Measurements from ENCODE around the gene TNIK.

The TNIK gene

GRCh38 chr3:171177553-171177952, 282.7 kb downstream of the TNIK start:
- H3K9me3 ChIP-seq = no peaks in the 10 kb centered on the region
- no peak overlapping the region for H3K27ac ChIP-seq
- no peak overlapping the region for H3K4me3 ChIP-seq
- intact Hi-C loops (cut with DNase I; ENCODE audit: low total_unique reads) = no loop called here
- H3K36me3 ChIP-seq = no peaks in the 10 kb centered on the region
- no peaks in the 10 kb centered on the region for H3K27me3 ChIP-seq
- no peak for DNase-seq
- TF ChIP-seq CTCF (IDR thresholded peaks at IDR 0.05) = no peak
- peaks cover 0 to 21% (median 8%) of the 10 kb centered on the region in 4 donors for H3K4me1 ChIP-seq

- no peak for TF ChIP-seq CTCF (IDR thresholded peaks at IDR 0.05)
- Histone ChIP-seq H3K36me3 (no peaks in the 10 kb centered on the region), H3K4me1 (peaks cover 0 to 21% (median 8%) of the 10 kb centered on the region in 4 donors), H3K4me3 (no peak overlapping the region), H3K27ac (peak overlapping the region in 1 of 2 donors; percentile 52), H3K9me3 (no peaks in the 10 kb centered on the region), H3K27me3 (no peaks in the 10 kb centered on the region)
- DNase-seq = no peak
- intact Hi-C loops (cut with DNase I; ENCODE audit: low total_unique reads) = no loop called here
Observed at GRCh38 chr3:171177056-171177455, 283.1 kb downstream of the TNIK start.

GRCh38 chr3:171176244-171176933, 283.8 kb downstream of the TNIK start:
- Histone ChIP-seq H3K4me3 (peak overlapping the region; percentile 37 to 38), H3K4me1 (peaks cover 0 to 21% (median 8%) of the 10 kb centered on the region in 4 donors), H3K9me3 (no peaks in the 10 kb centered on the region), H3K27me3 (no peaks in the 10 kb centered on the region), H3K27ac (peak overlapping the region; percentile 51 to 52), H3K36me3 (no peaks in the 10 kb centered on the region)
- no peak for TF ChIP-seq CTCF (IDR thresholded peaks at IDR 0.05)
- DNase-seq = no peak
- intact Hi-C loops (cut with DNase I; ENCODE audit: low total_unique reads) = no loop called here

GRCh38 chr3:171175741-171176234, 284.4 kb downstream of the TNIK start:
- Histone ChIP-seq H3K4me3 (peak overlapping the region; percentile 37 to 38), H3K27me3 (no peaks in the 10 kb centered on the region), H3K9me3 (no peaks in the 10 kb centered on the region), H3K27ac (peak overlapping the region; percentile 51 to 52), H3K36me3 (no peaks in the 10 kb centered on the region), H3K4me1 (peaks cover 0 to 21% (median 8%) of the 10 kb centered on the region in 4 donors)
- no peak for DNase-seq
- TF ChIP-seq CTCF (IDR thresholded peaks at IDR 0.05) = no peak
- intact Hi-C loops (cut with DNase I; ENCODE audit: low total_unique reads) = no loop called here

GRCh38 chr3:171173736-171174135, 286.5 kb downstream of the TNIK start:
- TF ChIP-seq CTCF (IDR thresholded peaks at IDR 0.05) = no peak
- Histone ChIP-seq H3K9me3 (no peaks in the 10 kb centered on the region), H3K27ac (no peak overlapping the region), H3K4me3 (no peak overlapping the region), H3K36me3 (no peaks in the 10 kb centered on the region), H3K4me1 (peaks cover 0 to 21% (median 8%) of the 10 kb centered on the region in 4 donors), H3K27me3 (no peaks in the 10 kb centered on the region)
- peak in 1 of 2 donors; percentile 36 for DNase-seq
- intact Hi-C loops (cut with DNase I; ENCODE audit: low total_unique reads) = no loop called here

Measured in tibial artery (tissue), 4 donors.